Pancreas (tissue), 10 donors: ENCODE data around the gene SOS1. TPM values are rescaled to one million over a fixed set of nuclear protein-coding genes. Genes with fewer than 3 reads are reported as not detected.

Source experiments
- ATAC-seq, 4 donors: fragments of 200-7000 bp; cut with Tn5 transposase; one replicate each; pipeline versions ENCODE4 v1.8.0 to v1.9.1; 2020; ENCODE audit warnings: mild to moderate bottlenecking in 4 of 4, moderate library complexity in 4 of 4
- DNase-seq, 6 donors: peaks; one replicate each; pipeline ENCODE4 v3.0.0-alpha.2; 2020
- FAIRE-seq: peaks from 2 replicates; lab custom pipeline; 2012; peaks lifted over from hg19 to GRCh38; lab: Jason Lieb, UNC
- H3K27ac ChIP-seq, 4 donors: fragments of 200-600 bp; sonication (generic); 1 replicate in 3 of 4; 2 replicates in 1 of 4; pipeline versions ENCODE4 v1.5.0 to v1.8.0; 2020
- H3K27me3 ChIP-seq, 4 donors: fragments of 200-600 bp; one replicate each; pipeline ENCODE4 v1.8.0; 2021
- H3K36me3 ChIP-seq, 3 donors: fragments of 200-600 bp; sonication (generic) in 1 of 3; one replicate each; pipeline versions ENCODE4 v1.5.0 to v1.8.0; 2020 to 2021
- H3K4me1 ChIP-seq, 3 donors: fragments of 200-600 bp; one replicate each; pipeline ENCODE4 v1.8.0; 2021
- H3K4me3 ChIP-seq, 4 donors: fragments of 200-600 bp; sonication (generic) in 2 of 4; one replicate each; pipeline versions ENCODE4 v1.5.0 to v1.8.0; 2020 to 2021
- H3K9me3 ChIP-seq, 4 donors: fragments of 200-600 bp; one replicate each; pipeline ENCODE4 v1.8.0; 2021
- CTCF ChIP-seq, 4 donors: fragments of 200-600 bp; sonication (generic) in 3 of 4; IDR thresholded peaks; one replicate each; pipeline versions ENCODE4 v1.5.0 to v1.8.0; 2021; ENCODE audit warnings: antibody characterized with exemption in 4 of 4
- WGBS, 2 donors: extraction: QIAGEN DNeasy Blood & Tissue Kit; methylation state at CpG; one replicate each; pipeline ENCODE4 v1.1.7; 2013; 5-methylcytosine and 5-hydroxymethylcytosine counted together
- intact Hi-C, 3 donors: fragments of 100-400 bp; cut with DNase I; formaldehyde crosslinking; loops; one replicate each; pipeline versions ENCODE4 v1.11.1 to v1.14.2; 2022
- polyA plus RNA-seq, 2 donors: library from polyadenylated mRNA; stranded (reverse); fragments of 200-250 nt; gene quantifications; one replicate each; pipeline ENCODE4 v1.2.3, GENCODE V29; 2013
- total RNA-seq, 6 donors: library from RNA; stranded (reverse); fragmentation: NEBNext Ultra II Directional in 4 of 6; extraction: Animal tissue kit (Norgen Biotek cat#: 25700) in 4 of 6; gene quantifications; one replicate each; pipeline versions ENCODE4 v1.2.1 to v1.2.4, GENCODE V29; 2021 to 2023
- donor health status: healthy with polysubstance abuse.
- donor health status: DM: no; HTN: no; CAD: no; lungs with moderate emphysema.
- donor health status: DM: no; HTN: no; CAD: no.
- donor health status: control.
- donor health status: control.
- donor health status: Bipolar disorder and iron deficiency.
- donor health status: DM: yes; HTN: yes; CAD: no.
- donor health status: DM: no; HTN: no; CAD: no.
- donor health status: DM: no; HTN: no; CAD: no.
- donor health status: DM: yes; HTN: yes; CAD: no.

The SOS1 gene
- total and polyA plus RNA-seq, 8 donors, result 3.2 to 22.6 (median 10.1) TPM

DNA sequence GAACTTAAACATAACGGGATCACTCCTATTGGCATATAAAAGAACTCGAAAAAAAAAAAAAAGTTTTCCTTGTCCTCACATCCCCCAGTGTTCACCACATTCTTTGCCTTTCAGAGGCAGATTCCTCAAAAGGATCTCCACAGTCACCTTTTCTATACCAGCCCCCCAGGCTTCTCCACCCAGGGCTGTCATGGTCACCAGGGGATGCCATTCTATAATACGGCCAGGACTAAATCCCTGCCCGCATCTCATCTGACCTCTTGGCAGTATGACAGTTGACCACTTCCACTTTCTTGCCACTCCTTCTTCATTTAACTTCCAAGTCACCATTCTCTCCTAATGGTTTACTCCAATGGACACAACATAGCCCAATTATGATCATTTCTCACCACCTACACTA, 29.3 kb downstream of the SOS1 start:
- no peak overlapping the region for H3K27ac ChIP-seq
- ATAC-seq (peak in 1 of 4 donors; percentile 24), DNase-seq (no peak), FAIRE-seq (no peak)
- no peak overlapping the region for H3K4me3 ChIP-seq
- no peaks in the 10 kb centered on the region for H3K36me3 ChIP-seq
- no peaks in the 10 kb centered on the region for H3K9me3 ChIP-seq
- H3K27me3 ChIP-seq, result no peaks in the 10 kb centered on the region
- TF ChIP-seq CTCF (IDR thresholded peaks at IDR 0.05), result no peak
- intact Hi-C loops, result no loop called here
- 86 to 94% methylated on average over 4 of the region's 4 CpGs for WGBS, 2 donors
- H3K4me1 ChIP-seq, result peaks cover 0 to 10% (median 4%) of the 10 kb centered on the region in 3 donors

- Histone ChIP-seq H3K27me3 (no peaks in the 10 kb centered on the region), H3K4me1 (peaks cover 0 to 10% (median 4%) of the 10 kb centered on the region in 3 donors), H3K4me3 (no peak overlapping the region), H3K36me3 (no peaks in the 10 kb centered on the region), H3K9me3 (no peaks in the 10 kb centered on the region), H3K27ac (no peak overlapping the region)
- intact Hi-C loops, result no loop called here
- TF ChIP-seq CTCF (IDR thresholded peaks at IDR 0.05), result no peak
- WGBS, 2 donors, result 93 to 94% methylated on average over 3 of the region's 3 CpGs
- FAIRE-seq (no peak), ATAC-seq (no peak), DNase-seq (no peak)
These were observed 29.8 kb downstream of the SOS1 start for GRCh38 chr2:39091063-39091462.

- TF ChIP-seq CTCF (IDR thresholded peaks at IDR 0.05), result no peak
- Histone ChIP-seq H3K9me3 (no peaks in the 10 kb centered on the region), H3K4me1 (no peaks in the 10 kb centered on the region), H3K27me3 (no peaks in the 10 kb centered on the region), H3K27ac (no peak overlapping the region), H3K4me3 (no peak overlapping the region), H3K36me3 (no peaks in the 10 kb centered on the region)
- intact Hi-C loops, result no loop called here
- DNase-seq, result no peak
- no peak for FAIRE-seq
- 98 to 99% methylated on average over 5 of the region's 5 CpGs for WGBS, 2 donors
- ATAC-seq, result no peak
These were observed 40.7 kb downstream of the SOS1 start for GRCh38 chr2:39080152-39080551.

- Histone ChIP-seq H3K27ac (no peak overlapping the region), H3K9me3 (no peaks in the 10 kb centered on the region), H3K4me1 (no peaks in the 10 kb centered on the region), H3K27me3 (no peaks in the 10 kb centered on the region), H3K36me3 (peaks cover 0 to 8% (median 0%) of the 10 kb centered on the region in 3 donors), H3K4me3 (no peak overlapping the region)
- no peak for TF ChIP-seq CTCF (IDR thresholded peaks at IDR 0.05)
- ATAC-seq, result no peak
- no peak for DNase-seq
- intact Hi-C loops, result no loop called here
- WGBS, 2 donors, result 92% methylated on average over 1 of the region's 1 CpG
- no peak for FAIRE-seq
These were observed 50.9 kb downstream of the SOS1 start for GRCh38 chr2:39069890-39070465.

- FAIRE-seq, result no peak
- ATAC-seq, result no peak
- peak in 1 of 4 donors; percentile 8 for TF ChIP-seq CTCF (IDR thresholded peaks at IDR 0.05)
These were observed 51.7 kb downstream of the SOS1 start for GRCh38 chr2:39069136-39069515.

More at GRCh38 chr2:39069136-39069515, 51.7 kb downstream of the SOS1 start:
- Histone ChIP-seq H3K4me1 (no peaks in the 10 kb centered on the region), H3K4me3 (no peak overlapping the region), H3K9me3 (no peaks in the 10 kb centered on the region), H3K27ac (no peak overlapping the region), H3K27me3 (no peaks in the 10 kb centered on the region), H3K36me3 (peaks cover 0 to 8% (median 0%) of the 10 kb centered on the region in 3 donors)
- no peak for DNase-seq
- intact Hi-C loops, result no loop called here
- 86 to 96% methylated on average over 3 of the region's 3 CpGs for WGBS, 2 donors
